K562 (cell line): ENCODE measurements around the gene LATS1. TPM values are rescaled to one million over a fixed set of nuclear protein-coding genes. Genes with fewer than 3 reads are reported as not detected.

Source experiments
- HDAC6 ChIP-seq: IDR thresholded peaks from 2 replicates; pipeline ENCODE4 v1.6.1; 2012; ENCODE audit warnings: low read depth, mild to moderate bottlenecking, control low read depth, inconsistent platforms, low read length, moderate library complexity
- NFRKB ChIP-seq: fragments of 450-650 bp; IDR thresholded peaks from 2 replicates; pipeline ENCODE4 v1.6.1; 2016; ENCODE audit warnings: low read depth
- PTRF ChIP-seq: fragments of 450-650 bp; IDR thresholded peaks from 2 replicates; pipeline ENCODE4 v1.6.1; 2016; ENCODE audit warnings: mild to moderate bottlenecking, missing genetic modification characterization, missing compliant biosample characterization
- SAFB ChIP-seq: fragments of 200-400 bp; formaldehyde crosslinking; IDR thresholded peaks from 2 replicates; pipeline ENCODE4 v1.6.1; 2017; ENCODE audit warnings: low read depth, low read length, borderline replicate concordance
- SAFB2 ChIP-seq: fragments of 200-400 bp; formaldehyde crosslinking; IDR thresholded peaks from 2 replicates; pipeline ENCODE4 v1.6.1; 2018; ENCODE audit warnings: borderline replicate concordance, low read length, low read depth, moderate library complexity; ENCODE audit not compliant: severe bottlenecking
- ZFP1 ChIP-seq: fragments of 450-650 bp; formaldehyde crosslinking; IDR thresholded peaks from 2 replicates; pipeline ENCODE4 v1.4.0; 2020; ENCODE audit warnings: mild to moderate bottlenecking, mixed read lengths
- ZNF121 ChIP-seq: sonication (generic); formaldehyde crosslinking; conservative IDR thresholded peaks from 2 replicates; pipeline ENCODE4 v1.8.0; 2022; ENCODE audit warnings: missing genetic modification reagents
- ZNF140 ChIP-seq: fragments of 250-450 bp; sonication (Bioruptor Pico); IDR thresholded peaks from 2 replicates; pipeline ENCODE4 v1.8.0; 2021; ENCODE audit warnings: moderate library complexity, mild to moderate bottlenecking, inconsistent platforms
- ZNF274 ChIP-seq: IDR thresholded peaks from 2 replicates; pipeline ENCODE4 v1.6.1; 2011; ENCODE audit warnings: low read depth, mild to moderate bottlenecking, low read length, moderate library complexity, borderline replicate concordance
- ZNF311 ChIP-seq: fragments of 250-450 bp; sonication (Bioruptor Pico); IDR thresholded peaks from 2 replicates; pipeline ENCODE4 v1.4.0; 2020; ENCODE audit warnings: mild to moderate bottlenecking, moderate library complexity
- ZNF699 ChIP-seq: fragments of 250-450 bp; sonication (Bioruptor Pico); IDR thresholded peaks from 2 replicates; pipeline ENCODE4 v1.8.0; 2021; ENCODE audit warnings: mild to moderate bottlenecking, moderate library complexity; ENCODE audit not compliant: insufficient replicate concordance
- polyA plus RNA-seq, 8 experiments: library from polyadenylated mRNA; depleted of rRNA in 4 of 8; stranded (reverse) in 5 of 8; unstranded in 3 of 8; fragments of >200 nt; fragmentation: Nextera tagmentation in 2 of 8; fragmentation: Illumina TruSeq in 1 of 8; extraction: Ambion mirVana in 2 of 8; extraction: Trizol in 1 of 8; gene quantifications; 2 replicates each; pipeline versions ENCODE4 v1.2.1 to v1.2.3, GENCODE V29; 2011 to 2014; ENCODE audit warnings: inconsistent platforms in 1 of 8, missing spikeins in 1 of 8
- total RNA-seq, 7 experiments: library from RNA; depleted of rRNA in 6 of 7; stranded (reverse); fragments of >200 nt in 6 of 7; fragmentation: Illumina TruSeq in 2 of 7; extraction: Trizol in 2 of 7; gene quantifications; 2 replicates each; pipeline versions ENCODE4 v1.2.1 to v1.2.3, GENCODE V29; 2011 to 2021; ENCODE audit warnings: low replicate concordance in 1 of 7
- TF ChIP-seq, protein P1 (sequence below): fragments of 250-450 bp; sonication (Bioruptor Pico); IDR thresholded peaks from 2 replicates; pipeline ENCODE4 v1.4.0; 2020
- TF ChIP-seq, protein P2 (sequence below): fragments of 450-650 bp; IDR thresholded peaks from 2 replicates; pipeline ENCODE4 v1.6.1; 2018; ENCODE audit not compliant: partially characterized antibody

LATS1 gene
- total and polyA plus RNA-seq, 9 of the 15 experiments (the other 6 are each of a cell fraction or from before 2014, with no cell fraction given) = 5.0 to 36.3 (median 18.4) TPM

DNA sequence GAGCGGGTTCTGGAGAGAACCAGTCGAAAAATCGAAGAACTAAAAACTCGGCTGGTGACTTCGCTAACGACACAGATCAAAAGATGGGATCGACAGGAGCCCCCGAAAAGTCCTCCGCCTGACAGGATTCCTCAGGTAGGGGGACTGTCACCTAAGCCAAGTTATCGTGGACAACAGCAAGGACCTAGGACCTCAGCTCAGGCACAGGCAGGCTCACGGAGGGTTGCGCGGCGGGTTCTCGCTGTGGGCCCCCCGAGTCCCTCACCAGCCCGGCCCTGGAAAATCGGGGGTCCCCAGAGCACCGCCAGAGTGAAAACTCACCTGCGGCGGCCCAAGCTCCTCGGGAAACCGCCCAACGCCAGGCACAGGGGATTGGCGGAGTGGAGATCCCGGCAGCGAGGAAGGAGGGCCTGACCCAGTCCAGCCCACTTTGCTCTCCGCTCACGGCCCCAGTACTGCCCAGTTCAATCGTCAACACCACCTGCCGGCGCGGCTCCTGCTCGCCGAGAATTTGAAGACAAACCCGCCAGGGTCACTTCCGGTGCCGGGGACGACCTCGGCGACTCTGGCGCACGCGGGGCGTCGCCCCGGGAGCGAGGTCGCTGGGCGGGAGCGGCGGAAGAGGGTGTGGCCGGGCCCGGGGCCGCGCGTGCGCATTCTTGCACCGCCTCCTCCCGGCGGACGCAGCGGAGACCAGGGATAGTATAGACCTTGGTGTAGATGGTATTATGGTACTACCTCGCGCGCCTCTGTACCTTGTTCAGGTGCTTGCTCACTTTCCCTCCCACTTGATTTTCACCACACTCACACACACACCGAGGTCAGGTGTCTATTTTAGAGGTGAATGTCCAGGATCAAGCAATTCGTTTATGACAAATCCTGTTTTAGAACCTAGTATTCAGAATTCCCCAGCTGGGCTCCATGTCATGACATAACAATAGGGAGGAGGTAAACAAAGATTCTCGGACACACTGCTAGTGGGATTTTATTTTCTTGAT is 69.5 kb downstream of the LATS1 start, which contains the start of gene KATNA1 (continued):
- TF ChIP-seq SAFB (peak; percentile 42; the same call in 1 of the 2 replicates), ZNF311 (CRISPR knock-in tag) (no peak), SAFB2 (no peak), ZNF274 (no peak), HDAC6 (no peak), NFRKB (no peak), ZNF140 (CRISPR knock-in tag) (no peak), ZNF121 (CRISPR knock-in tag) (no peak), ZNF699 (CRISPR knock-in tag) (no peak), PTRF (tag) (no peak), ZFP1 (CRISPR knock-in tag) (no peak)
- TF ChIP-seq, protein P1, sequence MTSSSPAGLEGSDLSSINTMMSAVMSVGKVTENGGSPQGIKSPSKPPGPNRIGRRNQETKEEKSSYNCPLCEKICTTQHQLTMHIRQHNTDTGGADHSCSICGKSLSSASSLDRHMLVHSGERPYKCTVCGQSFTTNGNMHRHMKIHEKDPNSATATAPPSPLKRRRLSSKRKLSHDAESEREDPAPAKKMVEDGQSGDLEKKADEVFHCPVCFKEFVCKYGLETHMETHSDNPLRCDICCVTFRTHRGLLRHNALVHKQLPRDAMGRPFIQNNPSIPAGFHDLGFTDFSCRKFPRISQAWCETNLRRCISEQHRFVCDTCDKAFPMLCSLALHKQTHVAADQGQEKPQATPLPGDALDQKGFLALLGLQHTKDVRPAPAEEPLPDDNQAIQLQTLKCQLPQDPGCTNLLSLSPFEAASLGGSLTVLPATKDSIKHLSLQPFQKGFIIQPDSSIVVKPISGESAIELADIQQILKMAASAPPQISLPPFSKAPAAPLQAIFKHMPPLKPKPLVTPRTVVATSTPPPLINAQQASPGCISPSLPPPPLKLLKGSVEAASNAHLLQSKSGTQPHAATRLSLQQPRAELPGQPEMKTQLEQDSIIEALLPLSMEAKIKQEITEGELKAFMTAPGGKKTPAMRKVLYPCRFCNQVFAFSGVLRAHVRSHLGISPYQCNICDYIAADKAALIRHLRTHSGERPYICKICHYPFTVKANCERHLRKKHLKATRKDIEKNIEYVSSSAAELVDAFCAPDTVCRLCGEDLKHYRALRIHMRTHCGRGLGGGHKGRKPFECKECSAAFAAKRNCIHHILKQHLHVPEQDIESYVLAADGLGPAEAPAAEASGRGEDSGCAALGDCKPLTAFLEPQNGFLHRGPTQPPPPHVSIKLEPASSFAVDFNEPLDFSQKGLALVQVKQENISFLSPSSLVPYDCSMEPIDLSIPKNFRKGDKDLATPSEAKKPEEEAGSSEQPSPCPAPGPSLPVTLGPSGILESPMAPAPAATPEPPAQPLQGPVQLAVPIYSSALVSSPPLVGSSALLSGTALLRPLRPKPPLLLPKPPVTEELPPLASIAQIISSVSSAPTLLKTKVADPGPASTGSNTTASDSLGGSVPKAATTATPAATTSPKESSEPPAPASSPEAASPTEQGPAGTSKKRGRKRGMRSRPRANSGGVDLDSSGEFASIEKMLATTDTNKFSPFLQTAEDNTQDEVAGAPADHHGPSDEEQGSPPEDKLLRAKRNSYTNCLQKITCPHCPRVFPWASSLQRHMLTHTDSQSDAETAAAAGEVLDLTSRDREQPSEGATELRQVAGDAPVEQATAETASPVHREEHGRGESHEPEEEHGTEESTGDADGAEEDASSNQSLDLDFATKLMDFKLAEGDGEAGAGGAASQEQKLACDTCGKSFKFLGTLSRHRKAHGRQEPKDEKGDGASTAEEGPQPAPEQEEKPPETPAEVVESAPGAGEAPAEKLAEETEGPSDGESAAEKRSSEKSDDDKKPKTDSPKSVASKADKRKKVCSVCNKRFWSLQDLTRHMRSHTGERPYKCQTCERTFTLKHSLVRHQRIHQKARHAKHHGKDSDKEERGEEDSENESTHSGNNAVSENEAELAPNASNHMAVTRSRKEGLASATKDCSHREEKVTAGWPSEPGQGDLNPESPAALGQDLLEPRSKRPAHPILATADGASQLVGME (CRISPR knock-in tag) = 0 out of 2 replicates have a peak, but pooled peaks have one; percentile 53
- TF ChIP-seq, protein P2, sequence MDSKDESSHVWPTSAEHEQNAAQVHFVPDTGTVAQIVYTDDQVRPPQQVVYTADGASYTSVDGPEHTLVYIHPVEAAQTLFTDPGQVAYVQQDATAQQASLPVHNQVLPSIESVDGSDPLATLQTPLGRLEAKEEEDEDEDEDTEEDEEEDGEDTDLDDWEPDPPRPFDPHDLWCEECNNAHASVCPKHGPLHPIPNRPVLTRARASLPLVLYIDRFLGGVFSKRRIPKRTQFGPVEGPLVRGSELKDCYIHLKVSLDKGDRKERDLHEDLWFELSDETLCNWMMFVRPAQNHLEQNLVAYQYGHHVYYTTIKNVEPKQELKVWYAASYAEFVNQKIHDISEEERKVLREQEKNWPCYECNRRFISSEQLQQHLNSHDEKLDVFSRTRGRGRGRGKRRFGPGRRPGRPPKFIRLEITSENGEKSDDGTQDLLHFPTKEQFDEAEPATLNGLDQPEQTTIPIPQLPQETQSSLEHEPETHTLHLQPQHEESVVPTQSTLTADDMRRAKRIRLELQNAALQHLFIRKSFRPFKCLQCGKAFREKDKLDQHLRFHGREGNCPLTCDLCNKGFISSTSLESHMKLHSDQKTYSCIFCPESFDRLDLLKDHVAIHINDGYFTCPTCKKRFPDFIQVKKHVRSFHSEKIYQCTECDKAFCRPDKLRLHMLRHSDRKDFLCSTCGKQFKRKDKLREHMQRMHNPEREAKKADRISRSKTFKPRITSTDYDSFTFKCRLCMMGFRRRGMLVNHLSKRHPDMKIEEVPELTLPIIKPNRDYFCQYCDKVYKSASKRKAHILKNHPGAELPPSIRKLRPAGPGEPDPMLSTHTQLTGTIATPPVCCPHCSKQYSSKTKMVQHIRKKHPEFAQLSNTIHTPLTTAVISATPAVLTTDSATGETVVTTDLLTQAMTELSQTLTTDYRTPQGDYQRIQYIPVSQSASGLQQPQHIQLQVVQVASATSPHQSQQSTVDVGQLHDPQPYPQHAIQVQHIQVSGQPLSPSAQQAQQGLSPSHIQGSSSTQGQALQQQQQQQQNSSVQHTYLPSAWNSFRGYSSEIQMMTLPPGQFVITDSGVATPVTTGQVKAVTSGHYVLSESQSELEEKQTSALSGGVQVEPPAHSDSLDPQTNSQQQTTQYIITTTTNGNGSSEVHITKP = no peak
